HUES6 (cell line): ENCODE data around the gene RPSA.

Source experiments
- H3K27ac ChIP-seq: 2 replicates; pipeline ENCODE4 v1.7.0; 2013; ENCODE audit warnings: low read depth, mild to moderate bottlenecking, low read length, inconsistent platforms
- H3K27me3 ChIP-seq: 2 replicates; pipeline ENCODE4 v1.6.1; 2013; ENCODE audit warnings: low read length; ENCODE audit not compliant: control insufficient read depth, insufficient read depth
- H3K36me3 ChIP-seq: 2 replicates; pipeline ENCODE4 v1.6.1; 2013; ENCODE audit warnings: low read length; ENCODE audit not compliant: control insufficient read depth, insufficient read depth
- H3K4me1 ChIP-seq: 2 replicates; pipeline ENCODE4 v1.6.1; 2013; ENCODE audit warnings: low read length; ENCODE audit not compliant: control insufficient read depth, insufficient read depth
- H3K4me3 ChIP-seq: 2 replicates; pipeline ENCODE4 v1.5.1; 2013; ENCODE audit warnings: low read depth, low read length
- H3K9ac ChIP-seq: one replicate; pipeline ENCODE4 v1.6.1; 2013; ENCODE audit warnings: mild to moderate bottlenecking, low read length
- H3K9me3 ChIP-seq: 2 replicates; pipeline ENCODE4 v1.6.1; 2013; ENCODE audit warnings: low read depth, low read length; ENCODE audit not compliant: control insufficient read depth, insufficient read depth

RPSA gene

GRCh38 chr3:39423436-39423970 is 17.0 kb downstream of the RPSA start:
- Histone ChIP-seq H3K9ac (no peak overlapping the region), H3K4me1 (peaks cover 13% of the 10 kb centered on the region), H3K27me3 (no peaks in the 10 kb centered on the region), H3K36me3 (no peaks in the 10 kb centered on the region), H3K27ac (no peak overlapping the region), H3K4me3 (no peak overlapping the region), H3K9me3 (no peaks in the 10 kb centered on the region; the same call in 1 of the 2 replicates)

DNA sequence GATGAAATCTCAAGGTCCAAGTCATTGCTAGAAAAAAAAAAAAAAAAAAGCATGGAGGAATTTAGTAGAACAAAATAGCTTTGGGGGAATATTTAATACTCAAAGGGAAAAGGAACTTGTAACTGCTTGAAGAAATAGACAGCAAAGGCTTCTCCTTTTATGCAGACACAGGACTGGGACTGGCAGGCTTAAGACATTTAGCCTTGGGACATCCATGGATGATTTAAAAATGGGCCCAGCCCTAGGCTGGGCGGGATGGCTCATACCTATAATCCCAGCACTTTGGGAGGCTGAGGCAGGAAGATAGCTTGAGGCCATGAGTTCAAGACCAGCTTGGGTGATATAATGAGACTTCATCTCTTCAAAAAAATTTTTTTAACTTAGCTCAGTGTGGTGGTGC is 19.8 kb downstream of the RPSA start:
- H3K9me3 ChIP-seq = no peaks in the 10 kb centered on the region; the same call in 1 of the 2 replicates
- no peak overlapping the region for H3K27ac ChIP-seq
- no peaks in the 10 kb centered on the region for H3K36me3 ChIP-seq
- H3K9ac ChIP-seq = no peak overlapping the region
- H3K4me1 ChIP-seq = 0 out of 2 replicates have a peak, but pooled peaks cover 4% of the 10 kb centered on the region
- no peaks in the 10 kb centered on the region for H3K27me3 ChIP-seq
- no peak overlapping the region for H3K4me3 ChIP-seq

GRCh38 chr3:39427506-39427905 is 21.0 kb downstream of the RPSA start:
- Histone ChIP-seq H3K4me3 (no peak overlapping the region), H3K9me3 (no peaks in the 10 kb centered on the region), H3K27me3 (no peaks in the 10 kb centered on the region), H3K27ac (no peak overlapping the region), H3K4me1 (0 out of 2 replicates have a peak, but pooled peaks cover 4% of the 10 kb centered on the region), H3K36me3 (no peaks in the 10 kb centered on the region), H3K9ac (no peak overlapping the region)

GRCh38 chr3:39428745-39429201 is 22.3 kb downstream of the RPSA start:
- H3K36me3 ChIP-seq = no peaks in the 10 kb centered on the region
- no peak overlapping the region for H3K9ac ChIP-seq
- H3K27ac ChIP-seq = no peak overlapping the region
- H3K27me3 ChIP-seq = no peaks in the 10 kb centered on the region
- 0 out of 2 replicates have a peak, but pooled peaks cover 4% of the 10 kb centered on the region for H3K4me1 ChIP-seq
- H3K4me3 ChIP-seq = no peak overlapping the region
- H3K9me3 ChIP-seq = no peaks in the 10 kb centered on the region

GRCh38 chr3:39429466-39429865 is 22.9 kb downstream of the RPSA start:
- no peak overlapping the region for H3K4me3 ChIP-seq

DNA sequence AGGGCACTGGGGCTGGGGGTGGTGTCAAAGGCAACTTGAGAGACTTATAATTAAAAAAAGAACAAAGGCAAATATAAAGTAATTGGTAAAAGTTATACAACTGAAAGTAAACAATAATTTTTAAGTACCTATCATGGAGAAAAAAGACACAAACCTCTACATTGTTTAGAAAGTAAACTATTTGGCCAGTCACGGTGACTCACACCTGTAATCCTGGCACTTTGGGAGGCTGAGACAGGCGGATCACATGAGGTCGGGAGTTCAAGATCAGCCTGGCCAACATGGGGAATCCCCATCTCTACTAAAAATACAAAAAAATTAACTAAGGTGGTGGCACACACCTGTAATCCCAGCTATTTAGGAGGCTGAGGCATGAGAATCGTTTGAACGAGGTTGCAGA is 25.8 kb downstream of the RPSA start:
- no peak overlapping the region for H3K9ac ChIP-seq

More at GRCh38 chr3:39429466-39429865, 22.9 kb downstream of the RPSA start:
- Histone ChIP-seq H3K27ac (no peak overlapping the region), H3K4me1 (peaks cover 7% of the 10 kb centered on the region; the same call in 1 of the 2 replicates), H3K9ac (no peak overlapping the region), H3K36me3 (no peaks in the 10 kb centered on the region), H3K9me3 (no peaks in the 10 kb centered on the region), H3K27me3 (no peaks in the 10 kb centered on the region)

GRCh38 chr3:39433642-39434041 is 27.1 kb downstream of the RPSA start:
- no peak overlapping the region for H3K9ac ChIP-seq
- H3K9me3 ChIP-seq = no peaks in the 10 kb centered on the region
- H3K36me3 ChIP-seq = no peaks in the 10 kb centered on the region
- H3K27me3 ChIP-seq = no peaks in the 10 kb centered on the region
- no peak overlapping the region for H3K27ac ChIP-seq
- no peak overlapping the region for H3K4me3 ChIP-seq
- peaks cover 18% of the 10 kb centered on the region; the same call in 1 of the 2 replicates for H3K4me1 ChIP-seq

More for the DNA sequence above, 25.8 kb downstream of the RPSA start:
- Histone ChIP-seq H3K27ac (no peak overlapping the region), H3K4me3 (no peak overlapping the region), H3K9me3 (no peaks in the 10 kb centered on the region), H3K36me3 (no peaks in the 10 kb centered on the region), H3K4me1 (peaks cover 18% of the 10 kb centered on the region; the same call in 1 of the 2 replicates), H3K27me3 (no peaks in the 10 kb centered on the region)

DNA sequence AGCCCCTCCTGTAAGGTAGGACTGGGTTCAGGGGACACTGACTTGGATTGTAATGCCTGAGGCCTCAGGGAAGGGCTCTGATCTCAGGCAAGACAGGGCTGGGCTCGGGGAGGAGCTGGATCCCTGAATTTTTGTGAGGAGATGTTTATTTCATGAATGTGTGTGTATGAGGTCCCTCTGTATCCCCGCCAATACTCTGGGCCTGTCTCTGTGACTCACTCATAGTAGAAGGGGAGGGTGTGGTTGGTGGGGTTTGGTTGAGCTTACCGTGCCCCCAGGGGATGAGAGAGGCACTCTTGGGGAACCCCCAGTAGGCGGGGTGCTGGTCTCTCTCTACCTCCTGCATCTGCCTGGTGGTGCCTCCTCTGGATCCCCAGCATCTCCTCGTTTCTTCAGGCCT is 28.1 kb downstream of the RPSA start:
- no peaks in the 10 kb centered on the region for H3K9me3 ChIP-seq
- H3K36me3 ChIP-seq = no peaks in the 10 kb centered on the region
- no peak overlapping the region for H3K27ac ChIP-seq
- peaks cover 19% of the 10 kb centered on the region for H3K4me1 ChIP-seq
- no peaks in the 10 kb centered on the region for H3K27me3 ChIP-seq
- H3K4me3 ChIP-seq = no peak overlapping the region
- no peak overlapping the region for H3K9ac ChIP-seq

- Histone ChIP-seq H3K9ac (no peak overlapping the region), H3K9me3 (no peaks in the 10 kb centered on the region), H3K4me1 (peaks cover 19% of the 10 kb centered on the region), H3K4me3 (no peak overlapping the region), H3K27ac (0 out of 2 replicates have a peak overlapping the region, but pooled peaks have one; percentile 23), H3K36me3 (no peaks in the 10 kb centered on the region), H3K27me3 (no peaks in the 10 kb centered on the region)
Observed at GRCh38 chr3:39435006-39435748, 28.7 kb downstream of the RPSA start.

DNA sequence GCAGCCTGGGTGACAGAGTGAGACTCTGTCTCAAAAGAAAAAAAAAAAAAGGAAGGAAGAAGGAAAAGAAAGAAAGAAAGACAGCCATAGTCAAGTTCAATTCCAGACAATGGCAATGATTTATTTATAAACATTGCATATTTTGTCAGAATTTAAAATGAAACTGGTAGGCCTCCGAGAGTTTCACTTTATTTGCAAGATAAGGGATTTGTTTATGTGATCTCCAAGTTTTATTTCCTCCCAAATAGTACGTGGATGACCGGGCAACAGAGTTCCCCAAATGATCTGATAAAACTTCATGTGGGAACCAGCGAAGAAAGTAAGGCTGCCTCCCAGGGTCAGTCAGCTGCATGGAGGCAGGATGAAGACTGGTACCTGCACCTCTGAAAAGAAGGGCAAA is 32.4 kb downstream of the RPSA start:
- H3K27ac ChIP-seq = no peak overlapping the region
- no peaks in the 10 kb centered on the region for H3K9me3 ChIP-seq
- no peaks in the 10 kb centered on the region for H3K36me3 ChIP-seq
- peaks cover 19% of the 10 kb centered on the region for H3K4me1 ChIP-seq
- no peaks in the 10 kb centered on the region for H3K27me3 ChIP-seq
- no peak overlapping the region for H3K4me3 ChIP-seq
- H3K9ac ChIP-seq = no peak overlapping the region

- no peak overlapping the region for H3K4me3 ChIP-seq
- no peaks in the 10 kb centered on the region for H3K27me3 ChIP-seq
- H3K36me3 ChIP-seq = no peaks in the 10 kb centered on the region
- H3K4me1 ChIP-seq = peaks cover 8% of the 10 kb centered on the region
- H3K9ac ChIP-seq = no peak overlapping the region
- H3K27ac ChIP-seq = no peak overlapping the region
- H3K9me3 ChIP-seq = no peaks in the 10 kb centered on the region
Observed at GRCh38 chr3:39440316-39440715, 33.8 kb downstream of the RPSA start.
